HG03558 (cell line): ENCODE measurements around the gene HBQ1.
"Not testable (repeated sequence)": the region's sequence is repeated elsewhere in the genome, so short reads cannot be mapped to it uniquely, and the experiment has no call there.

Source experiments
- ATAC-seq: cut with Tn5 transposase; IDR thresholded peaks from one replicate; pipeline ENCODE4 v1.9.1; 2021; ENCODE audit warnings: moderate number of reproducible peaks; ENCODE audit not compliant: unreplicated experiment; ENCODE audit errors: extremely low read depth

Gene HBQ1

GRCh38 chr16:160242-160641 is 20.0 kb upstream of the HBQ1 start:
- not testable (repeated sequence) for ATAC-seq

GRCh38 chr16:160691-161190 is 19.5 kb upstream of the HBQ1 start:
- no peak for ATAC-seq

GRCh38 chr16:162271-162991 is 17.8 kb upstream of the HBQ1 start:
- ATAC-seq = no peak

GRCh38 chr16:163139-163538 is 17.1 kb upstream of the HBQ1 start:
- ATAC-seq = not testable (repeated sequence)

GRCh38 chr16:163696-164095 is 16.6 kb upstream of the HBQ1 start:
- not testable (repeated sequence) for ATAC-seq

GRCh38 chr16:164134-164823 is 16.0 kb upstream of the HBQ1 start:
- not testable (repeated sequence) for ATAC-seq

GRCh38 chr16:164827-165538 is 15.3 kb upstream of the HBQ1 start:
- no peak for ATAC-seq

GRCh38 chr16:165539-166374 is 14.5 kb upstream of the HBQ1 start, which contains the start of gene HBM:
HBM (plus strand) TSS chr16:165978; CDS start chr16:165998, 20 bp downstream.
- ATAC-seq = no peak

- no peak for ATAC-seq
Measured at GRCh38 chr16:166375-167121, 13.7 kb upstream of the HBQ1 start.

GRCh38 chr16:167122-167690 is 13.1 kb upstream of the HBQ1 start:
- ATAC-seq = no peak

GRCh38 chr16:168424-168823 is 11.8 kb upstream of the HBQ1 start:
- ATAC-seq = no peak

- ATAC-seq = no peak
Measured at GRCh38 chr16:169014-169413, 11.2 kb upstream of the HBQ1 start.

- not testable (repeated sequence) for ATAC-seq
Measured at GRCh38 chr16:170088-170507, 10.2 kb upstream of the HBQ1 start.

GRCh38 chr16:170788-171187 is 9.5 kb upstream of the HBQ1 start:
- no peak for ATAC-seq

GRCh38 chr16:172374-172941 is 7.8 kb upstream of the HBQ1 start, which contains the start of gene HBA2:
HBA2 (plus strand) TSS chr16:172876; CDS start chr16:172913, 37 bp downstream.
- not testable (repeated sequence) for ATAC-seq

- not testable (repeated sequence) for ATAC-seq
Measured at GRCh38 chr16:173211-173854, 6.9 kb upstream of the HBQ1 start.

- not testable (repeated sequence) for ATAC-seq
Measured at GRCh38 chr16:173928-174769, 6.1 kb upstream of the HBQ1 start.
